GM12892 (cell line): ENCODE measurements around the gene ZFR2.

Experiments
- POLR2A ChIP-seq: IDR thresholded peaks from 2 replicates; pipeline ENCODE4 v1.6.1; 2011; ENCODE audit warnings: low read depth, low read length, control low read depth
- POLR2AphosphoS5 ChIP-seq: IDR thresholded peaks from 2 replicates; pipeline ENCODE4 v1.6.1; 2011; ENCODE audit warnings: low read depth, low read length, control low read depth

GRCh38 chr19:3866910-3867638 is 1.8 kb downstream of the ZFR2 start:
- TF ChIP-seq POLR2A = no peak
- no peak for TF ChIP-seq POLR2AphosphoS5
